H9 (cell line): ENCODE data around the gene DEAF1. TPM values are rescaled to one million over a fixed set of nuclear protein-coding genes. Genes with fewer than 3 reads are reported as not detected.
A peak's percentile ranks its signal among the peaks of the same experiment; 100 is the strongest.

Experiments used
- DNase-seq: peaks from one replicate; pipeline ENCODE4 v3.0.0-alpha.2; 2017
- H2AFZ ChIP-seq: one replicate; pipeline ENCODE4 v1.6.1; 2013; ENCODE audit warnings: mild to moderate bottlenecking, low read length, control low read depth, moderate library complexity
- H2AK5ac ChIP-seq: 2 replicates; pipeline ENCODE4 v1.6.1; 2013; ENCODE audit warnings: low read length, control low read depth, mixed read lengths; ENCODE audit not compliant: insufficient read length
- H2BK120ac ChIP-seq: one replicate; pipeline ENCODE4 v1.6.1; 2013; ENCODE audit warnings: low read depth, mild to moderate bottlenecking, low read length, control low read depth, inconsistent platforms; ENCODE audit not compliant: poor library complexity, severe bottlenecking
- H2BK12ac ChIP-seq: 2 replicates; pipeline ENCODE4 v1.6.1; 2013; ENCODE audit warnings: low read length, control low read depth, mixed read lengths, low read depth; ENCODE audit not compliant: insufficient read length
- H2BK15ac ChIP-seq: 2 replicates; pipeline ENCODE4 v1.6.1; 2013; ENCODE audit warnings: low read depth, low read length, control low read depth
- H2BK20ac ChIP-seq: one replicate; pipeline ENCODE4 v1.6.1; 2013; ENCODE audit warnings: low read depth, mild to moderate bottlenecking, low read length, control low read depth, inconsistent platforms; ENCODE audit not compliant: poor library complexity, severe bottlenecking
- H2BK5ac ChIP-seq: 2 replicates; pipeline ENCODE4 v1.6.1; 2013; ENCODE audit warnings: low read length, control low read depth, mixed read lengths; ENCODE audit not compliant: insufficient read length
- H3K14ac ChIP-seq: 2 replicates; pipeline ENCODE4 v1.6.1; 2013; ENCODE audit warnings: low read length, control low read depth; ENCODE audit not compliant: insufficient read depth
- H3K18ac ChIP-seq: 2 replicates; pipeline ENCODE4 v1.6.1; 2013; ENCODE audit warnings: low read depth, mild to moderate bottlenecking, mixed read lengths, low read length, control low read depth; ENCODE audit not compliant: insufficient read length
- H3K23ac ChIP-seq: 2 replicates; pipeline ENCODE4 v1.6.1; 2013; ENCODE audit warnings: low read length, control low read depth, mixed read lengths, low read depth; ENCODE audit not compliant: insufficient read length
- H3K23me2 ChIP-seq: 2 replicates; pipeline ENCODE4 v1.6.1; 2013; ENCODE audit warnings: low read depth, mild to moderate bottlenecking, mixed read lengths, low read length, control low read depth; ENCODE audit not compliant: insufficient read length, poor library complexity, severe bottlenecking
- H3K27ac ChIP-seq: 2 replicates; pipeline ENCODE4 v1.5.1; 2013; ENCODE audit warnings: low read length, control low read depth, mixed read lengths, low read depth; ENCODE audit not compliant: insufficient read length
- H3K27me3 ChIP-seq: 2 replicates; pipeline ENCODE4 v1.6.1; 2013; ENCODE audit warnings: low read length, control low read depth, inconsistent platforms; ENCODE audit not compliant: insufficient read depth
- H3K4ac ChIP-seq: 2 replicates; pipeline ENCODE4 v1.6.1; 2013; ENCODE audit warnings: low read depth, mild to moderate bottlenecking, control low read depth, inconsistent platforms, low read length, moderate library complexity
- H3K4me1 ChIP-seq: 2 replicates; pipeline ENCODE4 v1.6.1; 2013; ENCODE audit warnings: low read length, control low read depth, inconsistent platforms; ENCODE audit not compliant: insufficient read depth
- H3K4me2 ChIP-seq: 2 replicates; pipeline ENCODE4 v1.6.1; 2013; ENCODE audit warnings: low read length, control low read depth, mixed read lengths; ENCODE audit not compliant: insufficient read length, insufficient read depth
- H3K56ac ChIP-seq: 2 replicates; pipeline ENCODE4 v1.6.1; 2013; ENCODE audit warnings: low read depth, mild to moderate bottlenecking, mixed read lengths, low read length, control low read depth; ENCODE audit not compliant: insufficient read length
- H3K79me1 ChIP-seq: 2 replicates; pipeline ENCODE4 v1.6.1; 2013; ENCODE audit warnings: low read depth, mild to moderate bottlenecking, moderate library complexity, low read length, control low read depth, inconsistent platforms; ENCODE audit not compliant: insufficient read depth, poor library complexity, severe bottlenecking
- H3K79me2 ChIP-seq: 2 replicates; pipeline ENCODE4 v1.6.1; 2013; ENCODE audit warnings: low read length, control low read depth, inconsistent platforms; ENCODE audit not compliant: insufficient read depth
- H3K9ac ChIP-seq: 2 replicates; pipeline ENCODE4 v1.6.1; 2013; ENCODE audit warnings: low read length, control low read depth, mixed read lengths; ENCODE audit not compliant: insufficient read length; ENCODE audit errors: extremely low read depth
- H3K9me3 ChIP-seq: one replicate; pipeline ENCODE4 v1.6.1; 2013; ENCODE audit warnings: low read depth, low read length, inconsistent platforms; ENCODE audit not compliant: control insufficient read depth
- H3T11ph ChIP-seq: one replicate; pipeline ENCODE4 v1.6.1; 2013; ENCODE audit warnings: mild to moderate bottlenecking, low read length, control low read depth, inconsistent platforms
- H4K20me1 ChIP-seq: one replicate; pipeline ENCODE4 v1.6.1; 2013; ENCODE audit not compliant: control insufficient read depth, insufficient read length, insufficient read depth
- H4K5ac ChIP-seq: 2 replicates; pipeline ENCODE4 v1.6.1; 2013; ENCODE audit warnings: low read depth, mild to moderate bottlenecking, mixed read lengths, low read length, control low read depth; ENCODE audit not compliant: insufficient read length
- H4K8ac ChIP-seq: replicated peaks from 2 replicates; pipeline ENCODE4 v1.6.1; 2013; ENCODE audit warnings: low read length, control low read depth, mixed read lengths, low read depth; ENCODE audit not compliant: insufficient read length
- H4K91ac ChIP-seq: 2 replicates; pipeline ENCODE4 v1.6.1; 2013; ENCODE audit warnings: low read depth, mild to moderate bottlenecking, moderate library complexity, mixed read lengths, low read length, control low read depth; ENCODE audit not compliant: insufficient read length
- H3K27ac Mint-ChIP-seq, 3 experiments: 2 replicates in 2 of 3; 3 replicates in 1 of 3; pipeline ENCODE4 v1.8.0; 2020 to 2021; ENCODE audit warnings: mixed read lengths in 3 of 3, mild to moderate bottlenecking in 1 of 3, moderate library complexity in 1 of 3
- H3K27me3 Mint-ChIP-seq: 2 replicates; pipeline ENCODE4 v1.8.0; 2021; ENCODE audit warnings: low read depth, mild to moderate bottlenecking, moderate library complexity, mixed read lengths
- H3K36me3 Mint-ChIP-seq, 3 experiments: 2 replicates in 2 of 3; 3 replicates in 1 of 3; pipeline ENCODE4 v1.8.0; 2020 to 2021; ENCODE audit warnings: low read depth in 3 of 3, mixed read lengths in 3 of 3; ENCODE audit not compliant: insufficient read depth in 1 of 3
- H3K4me1 Mint-ChIP-seq, 2 experiments: 2 replicates each; pipeline ENCODE4 v1.8.0; 2020; ENCODE audit warnings: mixed read lengths in 2 of 2
- H3K4me3 Mint-ChIP-seq, 2 experiments: 2 replicates in 1 of 2; 3 replicates in 1 of 2; pipeline ENCODE4 v1.8.0; 2020 to 2021; ENCODE audit warnings: mild to moderate bottlenecking in 2 of 2, mixed read lengths in 2 of 2, moderate library complexity in 1 of 2
- H3K9me3 Mint-ChIP-seq, 2 experiments: 2 replicates in 1 of 2; 3 replicates in 1 of 2; pipeline ENCODE4 v1.8.0; 2020; ENCODE audit warnings: mild to moderate bottlenecking in 2 of 2, mixed read lengths in 2 of 2, moderate library complexity in 1 of 2
- WGBS: extraction: QIAGEN DNeasy Blood & Tissue Kit; methylation state at CpG from one replicate; pipeline ENCODE4 v1.1.7; 2013; ENCODE audit warnings: missing lambda C conversion rate, low lambda C conversion rate, mixed read lengths; ENCODE audit not compliant: insufficient read length; ENCODE audit errors: extremely low coverage; 5-methylcytosine and 5-hydroxymethylcytosine counted together
- total RNA-seq: library from RNA; stranded (reverse); gene quantifications from 2 replicates; pipeline ENCODE4 v1.2.1, GENCODE V29; 2021
- TF ChIP-seq, protein P1 (sequence below): fragments of 200-600 bp; sonication (generic); conservative IDR thresholded peaks from 3 replicates; pipeline ENCODE4 v1.8.0; 2021; ENCODE audit warnings: antibody characterized with exemption, mild to moderate bottlenecking

DEAF1 gene
- total RNA-seq, 1 experiment from 2014 or later: 67.3 TPM

DNA sequence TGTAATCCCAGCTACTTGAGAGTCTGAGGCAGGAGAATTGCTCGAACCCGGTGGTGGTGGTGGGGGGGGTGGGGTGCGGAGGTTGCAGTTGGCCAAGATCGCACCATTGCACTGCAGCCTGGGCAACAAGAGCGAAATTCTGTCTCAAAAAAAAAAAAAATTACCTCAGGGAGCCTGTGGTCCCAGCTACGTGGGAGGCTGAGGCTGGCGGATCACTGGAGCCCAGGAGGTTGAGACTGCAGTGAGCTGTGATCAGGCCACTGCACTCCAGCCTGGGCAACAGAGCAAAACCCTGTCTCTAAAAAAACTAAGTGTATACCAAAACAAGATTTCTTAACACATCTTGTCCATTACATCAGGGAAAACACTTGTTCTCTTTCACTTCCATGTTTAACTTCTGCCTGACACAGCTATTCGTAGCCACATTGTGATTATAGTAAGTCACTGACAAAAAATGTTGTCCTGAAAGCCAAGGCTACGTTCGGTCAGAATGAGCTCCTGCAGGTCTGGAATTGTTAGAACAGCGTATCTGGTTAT is 2.0 kb upstream of the DEAF1 start:
- H3K79me1 ChIP-seq: peaks cover 2% of the 10 kb centered on the region
- no peaks in the 10 kb centered on the region for H3K9me3 ChIP-seq
- H2BK15ac ChIP-seq: no peak overlapping the region
- H3K9ac ChIP-seq: no peak overlapping the region
- Mint-ChIP-seq H3K27ac (peak overlapping the region in 1 of 3 experiments; percentile 92; a peak in 1 of 7 replicates), H3K4me3 (peak overlapping the region; percentile 80 to 88; a peak in 4 of 5 replicates), H3K9me3 (no peaks in the 10 kb centered on the region; a peak in 2 of 5 replicates), H3K36me3 (peaks cover 12 to 16% (median 12%) of the 10 kb centered on the region in 3 experiments), H3K27me3 (no peaks in the 10 kb centered on the region; the same call in 1 of the 2 replicates), H3K4me1 (peaks cover 31 to 37% of the 10 kb centered on the region in 2 experiments)
- peaks cover 10% of the 10 kb centered on the region; the same call in 1 of the 2 replicates for H3K79me2 ChIP-seq
- no peak overlapping the region for H4K91ac ChIP-seq
- no peak overlapping the region for H3K14ac ChIP-seq
- WGBS: no CpG with 5 or more reads among the region's 11 CpGs
- H3K4me2 ChIP-seq: no peak overlapping the region
- no peak overlapping the region for H2BK5ac ChIP-seq
- H2AK5ac ChIP-seq: no peak overlapping the region
- H2BK12ac ChIP-seq: no peak overlapping the region
- no peak overlapping the region for H2BK20ac ChIP-seq
- no peak overlapping the region for H2AFZ ChIP-seq
- no peak overlapping the region for H3K4ac ChIP-seq
- H4K5ac ChIP-seq: no peak overlapping the region
- no peaks in the 10 kb centered on the region for H3K27me3 ChIP-seq
- no peak for DNase-seq
- H3T11ph ChIP-seq: no peak overlapping the region
- peaks cover 12% of the 10 kb centered on the region; the same call in 1 of the 2 replicates for H3K4me1 ChIP-seq
- no peak overlapping the region for H3K18ac ChIP-seq
- H3K23me2 ChIP-seq: no peaks in the 10 kb centered on the region
- TF ChIP-seq, protein P1, sequence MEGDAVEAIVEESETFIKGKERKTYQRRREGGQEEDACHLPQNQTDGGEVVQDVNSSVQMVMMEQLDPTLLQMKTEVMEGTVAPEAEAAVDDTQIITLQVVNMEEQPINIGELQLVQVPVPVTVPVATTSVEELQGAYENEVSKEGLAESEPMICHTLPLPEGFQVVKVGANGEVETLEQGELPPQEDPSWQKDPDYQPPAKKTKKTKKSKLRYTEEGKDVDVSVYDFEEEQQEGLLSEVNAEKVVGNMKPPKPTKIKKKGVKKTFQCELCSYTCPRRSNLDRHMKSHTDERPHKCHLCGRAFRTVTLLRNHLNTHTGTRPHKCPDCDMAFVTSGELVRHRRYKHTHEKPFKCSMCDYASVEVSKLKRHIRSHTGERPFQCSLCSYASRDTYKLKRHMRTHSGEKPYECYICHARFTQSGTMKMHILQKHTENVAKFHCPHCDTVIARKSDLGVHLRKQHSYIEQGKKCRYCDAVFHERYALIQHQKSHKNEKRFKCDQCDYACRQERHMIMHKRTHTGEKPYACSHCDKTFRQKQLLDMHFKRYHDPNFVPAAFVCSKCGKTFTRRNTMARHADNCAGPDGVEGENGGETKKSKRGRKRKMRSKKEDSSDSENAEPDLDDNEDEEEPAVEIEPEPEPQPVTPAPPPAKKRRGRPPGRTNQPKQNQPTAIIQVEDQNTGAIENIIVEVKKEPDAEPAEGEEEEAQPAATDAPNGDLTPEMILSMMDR: no peak
- H4K20me1 ChIP-seq: no peaks in the 10 kb centered on the region
- H3K27ac ChIP-seq: no peak overlapping the region
- H3K56ac ChIP-seq: no peak overlapping the region
- no peak overlapping the region for H3K23ac ChIP-seq
- H2BK120ac ChIP-seq: no peak overlapping the region
- H4K8ac ChIP-seq: no peak overlapping the region
